Epithelial cell of proximal tubule (primary cell): Measurements from ENCODE around the gene CNOT6. TPM values are rescaled to one million over a fixed set of nuclear protein-coding genes. Genes with fewer than 3 reads are reported as not detected.

ENCODE experiments used
- DNase-seq: peaks from one replicate; pipeline ENCODE4 v3.0.0-alpha.2; 2011; ENCODE audit warnings: low read depth
- H3K4me3 ChIP-seq: 2 replicates; pipeline ENCODE4 v1.5.1; 2011; ENCODE audit warnings: low read depth, mild to moderate bottlenecking, low read length
- CTCF ChIP-seq: conservative IDR thresholded peaks from 2 replicates; pipeline ENCODE4 v1.5.1; 2012; ENCODE audit warnings: low read depth, mild to moderate bottlenecking, low read length
- total RNA-seq: library from RNA; depleted of rRNA; stranded (reverse); fragments of >200 nt; gene quantifications from 2 replicates; pipeline ENCODE4 v1.2.3, GENCODE V29; 2015

Gene CNOT6
- total RNA-seq, 1 donor from 2014 or later = 10.0 TPM

GRCh38 chr5:180600554-180601041 lies 106.4 kb downstream of the CNOT6 start:
- no peak for DNase-seq
- TF ChIP-seq CTCF = no peak

GRCh38 chr5:180601591-180602480 lies 107.7 kb downstream of the CNOT6 start:
- no peak for TF ChIP-seq CTCF
- no peak for DNase-seq
- no peak overlapping the region for H3K4me3 ChIP-seq

More at GRCh38 chr5:180600554-180601041, 106.4 kb downstream of the CNOT6 start:
- H3K4me3 ChIP-seq = no peak overlapping the region

GRCh38 chr5:180602481-180603075 lies 108.4 kb downstream of the CNOT6 start:
- no peak for TF ChIP-seq CTCF
- no peak for DNase-seq
- H3K4me3 ChIP-seq = no peak overlapping the region

GRCh38 chr5:180603076-180603594 lies 109.0 kb downstream of the CNOT6 start:
- no peak for TF ChIP-seq CTCF
- no peak for DNase-seq
- no peak overlapping the region for H3K4me3 ChIP-seq

GRCh38 chr5:180604271-180604670 lies 110.1 kb downstream of the CNOT6 start:
- DNase-seq = no peak
- no peak overlapping the region for H3K4me3 ChIP-seq
- TF ChIP-seq CTCF = no peak

- H3K4me3 ChIP-seq = no peak overlapping the region
- peak; percentile 83 for TF ChIP-seq CTCF
- DNase-seq = no peak
These were observed 111.5 kb downstream of the CNOT6 start for GRCh38 chr5:180605554-180606214.
